IMR-90 (cell line): Measurements from ENCODE around the gene DNAJC25. TPM values are rescaled to one million over a fixed set of nuclear protein-coding genes. Genes with fewer than 3 reads are reported as not detected.

Source experiments
- ATAC-seq: fragments of 200-7000 bp; cut with Tn5 transposase; 2 replicates; pipeline ENCODE4 v1.9.1; 2020; ENCODE audit warnings: low read depth, mild to moderate bottlenecking, moderate library complexity
- BruUV-seq: library from RNA; stranded (reverse); fragments of 400-500 nt; replicated peaks from 2 replicates; lab custom pipeline; 2021; lab: Mats Ljungman, UMichigan
- CTCF ChIA-PET: fragments of 300-600 bp; formaldehyde crosslinking; extraction: SDS; loops from one replicate; lab custom pipeline; 2021; ENCODE audit warnings: antibody characterized with exemption; lab: Yijun Ruan, JAX
- POLR2A ChIA-PET: fragments of 300-600 bp; sonication (Branson Sonifier 250); formaldehyde crosslinking; loops from one replicate; lab custom pipeline; 2022; ENCODE audit warnings: antibody characterized with exemption; ENCODE audit not compliant: unreplicated experiment; lab: Charles Lee
- DNase-seq: peaks from one replicate; pipeline ENCODE4 v3.0.0; 2013
- H2AFZ ChIP-seq: replicated peaks from 2 replicates; pipeline ENCODE3; 2013; ENCODE audit warnings: low read length, mild to moderate bottlenecking; ENCODE audit not compliant: poor library complexity
- H2AK5ac ChIP-seq: 2 replicates; pipeline ENCODE4 v1.6.1; 2013; ENCODE audit warnings: low read depth, low read length, inconsistent platforms
- H2AK9ac ChIP-seq: replicated peaks from 2 replicates; pipeline ENCODE3; 2013; ENCODE audit warnings: mild to moderate bottlenecking, low read depth, low read length, moderate library complexity; ENCODE audit not compliant: poor library complexity
- H2BK120ac ChIP-seq: 2 replicates; pipeline ENCODE4 v1.6.1; 2013; ENCODE audit warnings: low read depth, low read length, inconsistent platforms
- H2BK15ac ChIP-seq: 3 replicates; pipeline ENCODE4 v1.6.1; 2013; ENCODE audit warnings: low read depth, low read length, inconsistent platforms
- H2BK20ac ChIP-seq: 2 replicates; pipeline ENCODE4 v1.6.1; 2013; ENCODE audit warnings: low read depth, mild to moderate bottlenecking, inconsistent platforms, low read length, moderate library complexity
- H2BK5ac ChIP-seq: 2 replicates; pipeline ENCODE4 v1.6.1; 2013; ENCODE audit warnings: mild to moderate bottlenecking, low read depth, low read length, inconsistent platforms; ENCODE audit not compliant: poor library complexity, severe bottlenecking
- H3K14ac ChIP-seq: replicated peaks from 2 replicates; pipeline ENCODE4 v1.6.1; 2013; ENCODE audit warnings: low read depth, low read length, inconsistent platforms
- H3K18ac ChIP-seq: 2 replicates; pipeline ENCODE4 v1.6.1; 2013; ENCODE audit warnings: low read depth, low read length, control low read depth
- H3K23ac ChIP-seq: 2 replicates; pipeline ENCODE4 v1.6.1; 2013; ENCODE audit warnings: low read depth, low read length, inconsistent platforms
- H3K27ac ChIP-seq: 2 replicates; pipeline ENCODE4 v1.5.1; 2013; ENCODE audit warnings: mild to moderate bottlenecking, control low read depth, low read length; ENCODE audit not compliant: insufficient read depth
- H3K27me3 ChIP-seq: 2 replicates; pipeline ENCODE4 v1.6.1; 2013; ENCODE audit warnings: low read length; ENCODE audit not compliant: control insufficient read depth, insufficient read depth
- H3K36me3 ChIP-seq: 2 replicates; pipeline ENCODE4 v1.6.1; 2013; ENCODE audit warnings: low read length, mixed read lengths; ENCODE audit not compliant: control insufficient read depth, insufficient read depth
- H3K4ac ChIP-seq: 2 replicates; pipeline ENCODE4 v1.6.1; 2013; ENCODE audit warnings: low read depth, low read length, inconsistent platforms
- H3K4me1 ChIP-seq: 2 replicates; pipeline ENCODE4 v1.6.1; 2013; ENCODE audit warnings: low read length, mixed read lengths; ENCODE audit not compliant: control insufficient read depth, insufficient read depth
- H3K4me2 ChIP-seq: 2 replicates; pipeline ENCODE4 v1.6.1; 2013; ENCODE audit warnings: low read depth, mild to moderate bottlenecking, control low read depth, low read length, moderate library complexity
- H3K4me3 ChIP-seq: 2 replicates; pipeline ENCODE4 v1.5.1; 2013; ENCODE audit warnings: low read depth, mild to moderate bottlenecking, control low read depth, low read length, moderate library complexity; ENCODE audit not compliant: insufficient read depth
- H3K56ac ChIP-seq: 2 replicates; pipeline ENCODE4 v1.6.1; 2013; ENCODE audit warnings: low read length, inconsistent platforms; ENCODE audit not compliant: insufficient read depth; ENCODE audit errors: extremely low read depth
- H3K79me1 ChIP-seq, 2 experiments: 2 replicates each; pipeline ENCODE4 v1.6.1; 2013; ENCODE audit warnings: low read length in 2 of 2, inconsistent platforms in 1 of 2, low read depth in 1 of 2
- H3K9ac ChIP-seq: 2 replicates; pipeline ENCODE4 v1.6.1; 2013; ENCODE audit warnings: low read depth, low read length, control low read depth
- H3K9me1 ChIP-seq: 2 replicates; pipeline ENCODE4 v1.6.1; 2013; ENCODE audit warnings: low read length, inconsistent platforms; ENCODE audit not compliant: insufficient read depth
- H3K9me3 ChIP-seq: 2 replicates; pipeline ENCODE4 v1.6.1; 2013; ENCODE audit warnings: low read length; ENCODE audit not compliant: control insufficient read depth, insufficient read depth
- H4K20me1 ChIP-seq: 2 replicates; pipeline ENCODE4 v1.6.1; 2013; ENCODE audit warnings: low read length, inconsistent platforms; ENCODE audit not compliant: insufficient read depth
- H4K5ac ChIP-seq: 2 replicates; pipeline ENCODE4 v1.6.1; 2013; ENCODE audit warnings: mild to moderate bottlenecking, low read depth, low read length, control low read depth
- H4K8ac ChIP-seq, 2 experiments: 2 replicates each; pipeline ENCODE4 v1.6.1; 2013; ENCODE audit warnings: low read depth in 2 of 2, low read length in 2 of 2, control low read depth in 1 of 2, inconsistent platforms in 1 of 2
- H4K91ac ChIP-seq: 2 replicates; pipeline ENCODE4 v1.6.1; 2013; ENCODE audit warnings: low read depth, low read length, inconsistent platforms; ENCODE audit not compliant: insufficient read depth
- CEBPB ChIP-seq: IDR thresholded peaks from 2 replicates; pipeline ENCODE4 v1.6.1; 2012; ENCODE audit warnings: low read depth, low read length, improper control_type of control experiment
- CHD1 ChIP-seq: IDR thresholded peaks from 2 replicates; pipeline ENCODE4 v1.6.1; 2012; ENCODE audit warnings: low read depth, low read length, improper control_type of control experiment
- FOS ChIP-seq: fragments of 150-350 bp; IDR thresholded peaks from 2 replicates; pipeline ENCODE4 v1.6.1; 2016; ENCODE audit warnings: low read depth, low read length
- MAFK ChIP-seq: IDR thresholded peaks from 2 replicates; pipeline ENCODE4 v1.6.1; 2012; ENCODE audit warnings: low read depth, low read length, improper control_type of control experiment
- MAZ ChIP-seq: IDR thresholded peaks from 2 replicates; pipeline ENCODE4 v1.6.1; 2012; ENCODE audit warnings: low read depth, mild to moderate bottlenecking, low read length, improper control_type of control experiment, moderate library complexity, borderline replicate concordance
- MXI1 ChIP-seq: IDR thresholded peaks from 2 replicates; pipeline ENCODE4 v1.6.1; 2012; ENCODE audit warnings: low read depth, mild to moderate bottlenecking, low read length, moderate library complexity, borderline replicate concordance
- POLR2A ChIP-seq: IDR thresholded peaks from 2 replicates; pipeline ENCODE4 v1.6.1; 2012; ENCODE audit warnings: mild to moderate bottlenecking, low read depth, low read length
- RAD21 ChIP-seq: IDR thresholded peaks from 2 replicates; pipeline ENCODE4 v1.6.1; 2012; ENCODE audit warnings: low read length, improper control_type of control experiment
- RCOR1 ChIP-seq: IDR thresholded peaks from 2 replicates; pipeline ENCODE4 v1.6.1; 2012; ENCODE audit warnings: mild to moderate bottlenecking, low read length, improper control_type of control experiment; ENCODE audit not compliant: insufficient replicate concordance
- RFX5 ChIP-seq: IDR thresholded peaks from 2 replicates; pipeline ENCODE4 v1.8.0; 2012; ENCODE audit warnings: low read depth, mild to moderate bottlenecking, low read length, moderate library complexity
- SMC3 ChIP-seq: fragments of 150-350 bp; IDR thresholded peaks from 2 replicates; pipeline ENCODE4 v1.6.1; 2016; ENCODE audit warnings: low read depth, mild to moderate bottlenecking, antibody characterized with exemption, low read length, moderate library complexity
- WGBS, 2 experiments: methylation state at CpG; one replicate each; pipeline versions ENCODE4 v1.1.5 to v1.1.7; 2013; ENCODE audit warnings: missing lambda C conversion rate in 2 of 2; ENCODE audit not compliant: insufficient read length in 1 of 2; ENCODE audit errors: extremely low coverage in 2 of 2; 5-methylcytosine and 5-hydroxymethylcytosine counted together
- dilution Hi-C: fragments of 300-500 bp; cut with HindIII; formaldehyde crosslinking; loops from one replicate; pipeline ENCODE4 v1.14.3; 2018; ENCODE audit warnings: low sequenced_read_pairs; ENCODE audit not compliant: unreplicated experiment
- in situ Hi-C: fragments of 300-500 bp; cut with MboI; formaldehyde crosslinking; loops from 3 replicates; pipeline ENCODE4 v1.14.3; 2019; ENCODE audit warnings: low sequenced_read_pairs, inconsistent platforms, mixed read lengths
- intact Hi-C: fragments of 100-400 bp; cut with micrococcal nuclease; formaldehyde crosslinking; loops from 2 replicates; pipeline ENCODE4 v1.10.0; 2022
- polyA plus RNA-seq, 3 experiments: library from polyadenylated mRNA; depleted of rRNA; stranded (reverse); fragments of >200 nt; gene quantifications; 2 replicates each; pipeline ENCODE4 v1.2.3, GENCODE V29; 2012; ENCODE audit warnings: low replicate concordance in 1 of 3
- total RNA-seq: library from RNA; depleted of rRNA; stranded (reverse); fragments of >200 nt; gene quantifications from 2 replicates; pipeline ENCODE4 v1.2.3, GENCODE V29; 2012
- TF ChIP-seq, protein P1 (sequence below): fragments of 150-350 bp; IDR thresholded peaks from 2 replicates; pipeline ENCODE4 v1.6.1; 2016; ENCODE audit warnings: low read depth, mild to moderate bottlenecking, low read length, moderate library complexity, borderline replicate concordance
- TF ChIP-seq, protein P2 (sequence below): conservative IDR thresholded peaks from 2 replicates; pipeline ENCODE4 v1.5.1; 2012; ENCODE audit warnings: mild to moderate bottlenecking, low read depth, low read length, improper control_type of control experiment
- TF ChIP-seq, protein P3 (sequence below): fragments of 150-350 bp; IDR thresholded peaks from 2 replicates; pipeline ENCODE4 v1.6.1; 2017; ENCODE audit warnings: mild to moderate bottlenecking, antibody characterized with exemption, low read length, low read depth

Gene DNAJC25
- total and polyA plus RNA-seq, 2 of the 4 experiments (the other 2 are of a cell fraction): 3.2 to 6.6 TPM

DNA sequence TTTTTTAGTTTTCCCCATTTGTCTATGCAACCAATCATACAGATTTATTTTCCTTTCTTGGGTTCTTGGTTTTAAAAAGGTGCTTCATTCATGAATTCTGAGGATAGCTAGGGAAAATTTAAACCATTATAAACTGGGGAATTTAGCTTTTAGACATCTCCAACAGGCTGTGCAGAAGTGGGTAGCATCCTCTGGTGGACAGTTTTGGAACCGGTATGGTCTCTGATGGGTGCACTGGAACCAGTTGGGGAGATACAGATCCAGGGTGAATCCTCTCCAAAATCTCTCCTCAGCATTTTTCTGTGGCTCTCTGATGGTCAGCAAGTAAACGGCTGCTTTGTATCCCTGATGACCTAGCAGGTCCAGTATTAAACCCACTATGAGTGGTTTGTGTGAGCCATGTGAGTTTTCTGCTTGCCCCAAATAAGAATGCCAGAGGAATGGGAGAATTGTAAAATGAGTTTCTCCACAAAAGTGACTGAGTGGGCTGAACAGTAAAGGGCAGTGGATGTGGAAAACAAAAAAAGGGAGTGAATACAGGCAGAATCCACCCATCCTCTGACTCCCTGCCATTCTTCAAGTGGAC, 9.1 kb upstream of the DNAJC25 start:
- Histone ChIP-seq H3K79me1 (no peaks in the 10 kb centered on the region), H3K4me1 (peaks cover 2% of the 10 kb centered on the region; the same call in 1 of the 2 replicates), H3K36me3 (no peaks in the 10 kb centered on the region), H2BK15ac (no peak overlapping the region; the same call in 2 of the 3 replicates), H2AK5ac (no peak overlapping the region; the same call in 1 of the 2 replicates), H3K4me2 (no peak overlapping the region), H2BK5ac (no peak overlapping the region), H3K9ac (no peak overlapping the region), H2BK120ac (0 out of 2 replicates have a peak overlapping the region, but pooled peaks have one; percentile 14), H3K56ac (no peak overlapping the region), H3K9me3 (no peaks in the 10 kb centered on the region), H3K23ac (no peak overlapping the region), H3K27ac (no peak overlapping the region), H3K9me1 (no peaks in the 10 kb centered on the region), H2BK20ac (peak overlapping the region; percentile 53; the same call in 1 of the 2 replicates), H3K27me3 (no peaks in the 10 kb centered on the region), H3K14ac (0 out of 2 replicates have a peak overlapping the region, but pooled peaks have one; percentile 20), H3K4me3 (no peak overlapping the region), H2AFZ (no peak overlapping the region), H4K5ac (no peak overlapping the region; the same call in 1 of the 2 replicates), H3K4ac (0 out of 2 replicates have a peak overlapping the region, but pooled peaks have one; percentile 12), H4K20me1 (no peaks in the 10 kb centered on the region), H4K8ac (no peak overlapping the region), H2AK9ac (no peak overlapping the region), H4K91ac (no peak overlapping the region), H3K18ac (0 out of 2 replicates have a peak overlapping the region, but pooled peaks have one; percentile 1)
- in situ Hi-C loops (no loop called here), intact Hi-C loops (loop anchor here (1.0 to 10.0 kb wide), 2 partner anchors 24 to 167 kb away; no protein-coding TSS in a partner anchor), dilution Hi-C loops (no loop called here)
- peak; percentile 98 for ATAC-seq
- DNase-seq: peak; percentile 64
- WGBS, 2 experiments: no CpG with 5 or more reads among the region's 2 CpGs
- CTCF ChIA-PET: interaction anchor here (0.6 to 1.0 kb wide), 9 partner anchors 9 to 1287 kb away, joined by 3 to 7 read pairs (median 4); partner anchors contain the start of genes DNAJC25 and PTGR1
- no TSS peak for BruUV-seq
- POLR2A ChIA-PET: interaction anchor here (1.1 kb wide), 1 partner anchor 24 kb away, joined by 3 read pairs; no protein-coding TSS in a partner anchor
- TF ChIP-seq RCOR1 (no peak), POLR2A (no peak), CEBPB (no peak), MAZ (no peak), MXI1 (no peak), RFX5 (no peak), FOS (no peak), SMC3 (peak; percentile 77), CHD1 (no peak), RAD21 (peak; percentile 77), MAFK (no peak)
- TF ChIP-seq, protein P1, sequence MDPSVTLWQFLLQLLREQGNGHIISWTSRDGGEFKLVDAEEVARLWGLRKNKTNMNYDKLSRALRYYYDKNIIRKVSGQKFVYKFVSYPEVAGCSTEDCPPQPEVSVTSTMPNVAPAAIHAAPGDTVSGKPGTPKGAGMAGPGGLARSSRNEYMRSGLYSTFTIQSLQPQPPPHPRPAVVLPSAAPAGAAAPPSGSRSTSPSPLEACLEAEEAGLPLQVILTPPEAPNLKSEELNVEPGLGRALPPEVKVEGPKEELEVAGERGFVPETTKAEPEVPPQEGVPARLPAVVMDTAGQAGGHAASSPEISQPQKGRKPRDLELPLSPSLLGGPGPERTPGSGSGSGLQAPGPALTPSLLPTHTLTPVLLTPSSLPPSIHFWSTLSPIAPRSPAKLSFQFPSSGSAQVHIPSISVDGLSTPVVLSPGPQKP: no peak
- TF ChIP-seq, protein P2, sequence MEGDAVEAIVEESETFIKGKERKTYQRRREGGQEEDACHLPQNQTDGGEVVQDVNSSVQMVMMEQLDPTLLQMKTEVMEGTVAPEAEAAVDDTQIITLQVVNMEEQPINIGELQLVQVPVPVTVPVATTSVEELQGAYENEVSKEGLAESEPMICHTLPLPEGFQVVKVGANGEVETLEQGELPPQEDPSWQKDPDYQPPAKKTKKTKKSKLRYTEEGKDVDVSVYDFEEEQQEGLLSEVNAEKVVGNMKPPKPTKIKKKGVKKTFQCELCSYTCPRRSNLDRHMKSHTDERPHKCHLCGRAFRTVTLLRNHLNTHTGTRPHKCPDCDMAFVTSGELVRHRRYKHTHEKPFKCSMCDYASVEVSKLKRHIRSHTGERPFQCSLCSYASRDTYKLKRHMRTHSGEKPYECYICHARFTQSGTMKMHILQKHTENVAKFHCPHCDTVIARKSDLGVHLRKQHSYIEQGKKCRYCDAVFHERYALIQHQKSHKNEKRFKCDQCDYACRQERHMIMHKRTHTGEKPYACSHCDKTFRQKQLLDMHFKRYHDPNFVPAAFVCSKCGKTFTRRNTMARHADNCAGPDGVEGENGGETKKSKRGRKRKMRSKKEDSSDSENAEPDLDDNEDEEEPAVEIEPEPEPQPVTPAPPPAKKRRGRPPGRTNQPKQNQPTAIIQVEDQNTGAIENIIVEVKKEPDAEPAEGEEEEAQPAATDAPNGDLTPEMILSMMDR: peak; percentile 85
- TF ChIP-seq, protein P3, sequence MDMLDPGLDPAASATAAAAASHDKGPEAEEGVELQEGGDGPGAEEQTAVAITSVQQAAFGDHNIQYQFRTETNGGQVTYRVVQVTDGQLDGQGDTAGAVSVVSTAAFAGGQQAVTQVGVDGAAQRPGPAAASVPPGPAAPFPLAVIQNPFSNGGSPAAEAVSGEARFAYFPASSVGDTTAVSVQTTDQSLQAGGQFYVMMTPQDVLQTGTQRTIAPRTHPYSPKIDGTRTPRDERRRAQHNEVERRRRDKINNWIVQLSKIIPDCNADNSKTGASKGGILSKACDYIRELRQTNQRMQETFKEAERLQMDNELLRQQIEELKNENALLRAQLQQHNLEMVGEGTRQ: no peak
